Measurements from ENCODE around the gene CPLANE2.
"Not testable (repeated sequence)": the region's sequence is repeated elsewhere in the genome, so short reads cannot be mapped to it uniquely, and the experiment has no call there.

CPLANE2 gene

DNA sequence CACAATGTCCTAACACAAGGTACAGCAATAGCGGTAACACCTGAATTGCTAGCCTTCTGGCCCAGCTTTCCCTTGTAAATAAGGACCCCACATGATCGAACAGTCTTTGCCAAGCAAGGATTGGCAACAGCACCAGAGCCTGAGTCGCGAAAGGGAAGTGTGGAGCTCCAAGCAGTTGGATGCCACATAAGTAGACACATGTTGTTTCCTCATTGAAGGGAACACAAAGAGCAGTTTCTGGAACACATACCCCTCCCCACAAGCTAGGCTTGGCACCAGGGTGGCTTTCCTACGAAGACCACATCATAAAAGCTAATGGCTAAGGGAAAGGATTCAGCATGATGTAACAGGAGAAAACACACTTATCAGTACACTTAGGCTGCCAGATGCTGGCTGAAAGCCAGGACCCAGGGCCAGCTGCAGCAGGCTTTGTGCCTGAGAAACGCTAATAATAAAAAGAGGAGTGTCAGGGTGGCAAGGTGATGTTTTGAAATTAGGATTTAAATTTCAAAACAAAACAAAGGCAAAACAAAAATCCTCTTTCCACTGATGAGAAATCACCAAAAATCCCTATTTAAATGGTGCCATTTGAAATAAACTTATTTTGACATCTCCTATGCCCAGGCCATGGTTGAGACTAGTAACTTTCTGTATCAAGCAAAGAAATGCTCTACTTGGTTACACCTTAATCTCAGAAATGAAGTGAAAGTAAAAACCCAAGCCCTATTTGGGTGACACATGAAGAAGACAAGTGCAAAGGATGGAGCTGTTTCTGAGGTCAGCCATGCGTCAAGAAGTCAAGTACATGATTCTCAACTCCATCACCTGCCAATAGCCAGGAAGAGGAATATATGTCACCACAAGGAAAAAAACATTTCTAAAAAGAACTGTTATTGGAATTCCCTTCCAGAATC lies 11.9 kb upstream of the CPLANE2 start:
- DNase-seq = no peak

DNA sequence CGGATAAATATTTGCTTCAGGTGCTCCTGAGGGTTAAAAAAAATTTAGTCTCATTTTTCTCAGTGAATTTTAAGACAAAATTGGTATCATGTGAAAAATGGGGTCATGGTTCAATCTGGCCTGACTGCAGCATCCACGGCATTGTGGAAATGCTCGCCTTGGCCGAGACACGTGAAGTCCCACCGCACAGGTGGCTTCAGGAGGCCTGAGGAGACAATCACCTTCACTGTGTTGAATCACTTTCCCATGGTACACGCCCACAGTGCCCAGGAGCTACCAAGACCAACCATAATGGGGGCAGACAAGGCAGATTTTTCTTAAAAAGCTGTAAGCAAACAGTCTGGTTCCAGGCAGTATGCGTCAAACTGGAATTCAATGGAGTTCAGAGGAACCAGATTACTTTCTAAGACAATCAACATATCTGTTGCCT lies 11.0 kb upstream of the CPLANE2 start:
- no peak for DNase-seq

DNA sequence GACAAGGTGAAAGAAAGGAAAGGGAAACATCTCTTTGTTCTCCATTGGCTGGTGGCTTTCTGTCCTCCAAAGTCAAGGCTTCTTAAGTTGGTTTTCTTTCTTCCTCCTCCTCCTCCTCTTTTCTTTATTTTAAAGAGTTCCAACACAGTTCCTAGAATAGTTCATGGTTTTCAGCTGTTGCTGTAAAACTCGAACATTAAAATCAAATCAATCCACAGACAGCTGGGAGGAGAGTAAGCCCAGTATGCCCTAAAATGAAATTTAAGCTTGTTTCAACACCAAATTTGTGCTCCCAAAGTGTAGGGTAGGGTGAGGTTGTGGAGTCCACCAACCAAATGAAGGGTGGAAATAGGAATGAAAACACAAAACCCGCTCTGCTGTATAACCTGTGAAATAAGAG lies 10.5 kb upstream of the CPLANE2 start:
- no peak for DNase-seq

DNA sequence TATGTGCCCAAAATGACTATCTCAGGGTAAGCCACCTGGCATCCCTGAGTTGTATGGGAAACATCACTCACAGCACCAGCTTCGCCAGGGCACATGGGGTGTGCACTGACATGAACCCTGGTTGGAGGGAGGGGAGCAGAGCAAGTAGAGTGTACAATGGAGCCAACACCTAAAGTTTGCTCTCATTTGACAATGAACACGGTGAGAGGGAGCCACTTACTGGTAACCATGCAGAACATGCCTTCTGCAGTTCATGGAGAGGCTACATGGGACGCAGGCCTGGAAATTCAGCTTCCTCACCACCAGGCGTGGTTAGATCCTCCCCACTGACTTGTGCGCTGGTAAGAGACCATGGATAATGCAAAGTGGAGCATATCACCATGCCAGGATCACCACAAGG lies 10.0 kb upstream of the CPLANE2 start:
- no peak for DNase-seq

DNA sequence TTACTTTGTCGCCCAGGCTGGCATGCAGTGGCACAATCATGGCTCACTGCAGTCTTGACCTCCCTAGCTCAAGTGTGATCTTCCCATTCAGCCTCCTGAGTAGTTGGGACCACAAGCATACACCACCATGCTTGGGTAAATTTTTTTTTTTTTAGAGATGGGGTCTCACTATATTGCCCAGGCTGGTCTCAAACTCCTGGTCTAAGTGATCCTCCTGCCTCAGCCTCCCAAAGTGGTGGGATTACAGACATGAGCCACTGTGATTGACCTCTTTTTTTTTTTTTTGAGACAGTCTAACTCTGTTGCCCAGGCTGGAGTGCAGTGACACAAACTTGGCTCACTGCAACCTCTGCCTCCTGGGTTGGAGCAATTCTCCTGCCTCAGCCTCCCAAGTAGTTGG lies 9.3 kb upstream of the CPLANE2 start:
- not testable (repeated sequence) for DNase-seq

DNA sequence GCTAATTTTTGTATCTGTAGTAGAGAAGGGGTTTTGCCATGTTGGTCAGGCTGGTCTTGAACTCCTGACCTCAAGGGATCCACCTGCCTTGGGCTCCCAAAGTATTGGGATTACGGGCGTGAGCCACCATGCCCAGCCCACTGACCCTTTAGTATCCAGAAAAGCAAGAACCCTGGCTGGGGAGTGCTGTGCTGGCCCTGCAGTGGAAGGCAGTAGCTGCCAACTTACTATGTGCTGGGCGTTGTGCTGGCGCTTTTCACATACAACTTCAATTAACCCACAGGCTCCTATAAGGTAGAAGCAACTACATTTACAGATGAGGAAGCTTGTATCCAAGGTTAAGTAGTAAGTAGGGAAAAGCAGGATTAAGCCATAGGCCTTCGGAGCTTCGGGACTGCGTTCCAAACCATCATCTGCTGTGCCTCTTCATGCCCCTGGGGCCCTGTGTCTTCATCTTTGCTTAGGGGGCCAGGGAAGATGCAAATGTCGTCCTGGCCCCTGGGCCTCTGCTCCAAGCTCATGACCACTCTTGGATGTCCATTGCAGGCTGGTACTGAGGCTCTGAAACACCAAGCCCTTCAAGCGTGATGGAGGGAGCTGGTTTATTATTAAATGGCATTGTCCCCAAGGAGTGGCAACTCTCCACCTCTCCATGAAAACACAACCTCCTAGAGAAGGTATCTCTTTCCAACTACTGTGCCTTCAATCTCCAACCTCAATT lies 8.7 kb upstream of the CPLANE2 start:
- DNase-seq = no peak

DNA sequence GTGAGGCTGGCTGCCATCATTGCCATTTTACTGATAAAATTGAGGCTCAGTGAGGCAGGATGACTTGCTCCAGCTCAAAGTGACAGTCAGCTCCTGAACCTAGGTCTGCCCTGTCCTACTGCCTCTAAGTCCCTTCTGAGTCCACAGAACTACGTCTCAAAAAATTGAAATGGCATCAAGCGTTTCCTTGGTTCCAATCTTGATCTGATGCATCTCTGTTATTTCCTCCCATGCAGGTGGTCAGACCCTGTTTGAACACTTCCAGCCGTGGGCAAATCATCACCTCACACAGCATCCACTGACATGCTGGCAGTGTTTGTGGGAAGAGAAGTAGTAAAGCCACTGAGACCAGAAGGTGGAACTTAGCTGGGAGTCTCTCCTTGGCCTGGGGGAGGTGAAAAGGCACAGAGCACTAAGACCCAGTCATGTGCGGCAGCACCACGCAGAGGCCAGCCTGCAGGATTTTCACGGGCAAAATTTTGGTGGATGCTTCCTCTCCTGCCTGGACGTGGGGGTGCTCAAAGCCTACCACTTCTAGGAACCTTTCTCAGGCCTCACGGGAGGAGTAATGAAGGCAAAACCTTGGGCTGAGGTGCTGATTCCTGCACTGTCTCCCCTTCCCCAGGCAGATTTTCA lies 7.8 kb upstream of the CPLANE2 start:
- no peak for DNase-seq

DNA sequence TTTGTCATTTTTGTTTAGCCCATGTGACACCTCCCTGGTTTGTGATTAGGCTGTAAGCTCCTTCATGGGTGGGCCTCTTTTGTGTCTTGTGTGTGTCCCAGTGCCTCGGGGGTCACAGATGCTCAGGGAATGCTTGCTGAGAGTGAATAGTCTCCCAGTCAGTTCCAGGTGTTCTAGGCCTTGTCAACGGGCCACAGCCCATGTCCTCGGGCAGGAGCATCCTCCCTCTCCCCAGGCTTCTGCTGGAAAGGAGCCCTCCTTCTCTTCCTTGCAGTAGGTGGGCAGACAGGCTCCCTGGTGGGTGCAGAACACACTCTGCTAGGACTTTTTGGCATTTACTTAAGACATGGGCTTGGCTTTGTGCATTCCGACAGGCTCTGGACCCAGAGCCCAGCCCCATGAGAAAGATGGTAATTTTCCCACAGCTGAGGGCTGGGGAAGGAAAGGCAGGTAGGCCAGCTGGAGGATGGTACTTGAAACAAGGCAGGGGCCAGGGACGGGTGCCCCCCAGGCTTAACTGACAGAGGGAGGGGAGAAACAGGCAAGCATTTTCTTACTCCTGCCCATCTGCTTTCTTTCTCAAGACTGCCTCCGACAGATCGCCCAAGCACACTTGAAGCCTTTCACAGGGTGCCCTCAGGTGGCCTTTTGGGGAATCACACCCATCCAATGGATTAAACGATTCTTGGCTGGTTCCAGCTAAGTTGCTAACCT lies 7.1 kb upstream of the CPLANE2 start:
- DNase-seq = peak; percentile 84

DNA sequence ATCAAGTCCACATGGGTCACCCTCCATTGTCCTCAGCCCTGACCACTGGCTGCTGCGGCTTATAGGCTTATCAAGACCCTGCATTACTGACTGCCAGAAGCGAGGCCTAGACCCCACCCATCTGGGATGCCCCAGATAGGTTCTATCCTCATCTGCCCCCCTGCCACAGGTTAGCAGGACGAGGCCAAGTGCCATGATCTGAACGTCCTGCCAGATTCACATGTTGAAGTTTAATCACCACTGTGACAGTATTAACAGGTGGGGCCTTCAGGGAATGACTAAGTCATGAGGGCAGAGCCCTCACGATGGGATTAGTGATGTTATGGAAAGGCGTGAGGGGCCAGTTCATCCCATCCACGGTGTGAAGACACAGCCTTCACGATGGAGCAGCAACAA lies 6.2 kb upstream of the CPLANE2 start:
- no peak for DNase-seq

DNA sequence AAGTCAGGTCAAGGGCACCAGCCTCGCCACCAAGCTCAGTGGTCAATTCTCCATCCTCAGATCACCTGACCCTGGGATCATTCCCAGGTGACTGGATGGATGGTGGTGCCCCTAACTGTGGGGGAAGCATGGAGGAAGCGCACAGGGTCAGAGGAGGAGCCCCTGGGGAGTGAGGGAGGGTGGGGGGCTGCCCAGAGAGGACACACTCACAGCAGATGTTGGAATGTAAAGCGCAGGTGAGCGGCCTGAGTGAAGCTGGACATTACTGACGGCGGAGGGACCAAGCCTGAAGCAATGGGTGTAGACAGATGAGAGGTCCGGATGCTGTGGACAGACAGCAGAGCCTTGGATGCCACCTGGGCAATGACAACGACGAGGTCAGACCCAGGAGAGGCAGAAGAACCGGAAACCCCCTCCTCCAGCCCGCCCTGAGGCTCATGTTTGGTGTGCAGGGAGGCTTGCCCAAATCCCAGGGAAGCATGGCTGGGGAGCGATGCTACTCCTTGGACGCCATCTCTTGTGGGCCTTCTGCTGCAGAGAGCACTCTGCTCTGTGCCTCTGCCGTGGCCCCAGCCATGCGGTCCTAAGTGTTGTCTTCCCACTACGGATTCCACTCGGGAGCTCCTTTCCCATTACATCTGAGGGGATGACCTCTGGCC lies 5.7 kb upstream of the CPLANE2 start:
- DNase-seq = no peak

DNA sequence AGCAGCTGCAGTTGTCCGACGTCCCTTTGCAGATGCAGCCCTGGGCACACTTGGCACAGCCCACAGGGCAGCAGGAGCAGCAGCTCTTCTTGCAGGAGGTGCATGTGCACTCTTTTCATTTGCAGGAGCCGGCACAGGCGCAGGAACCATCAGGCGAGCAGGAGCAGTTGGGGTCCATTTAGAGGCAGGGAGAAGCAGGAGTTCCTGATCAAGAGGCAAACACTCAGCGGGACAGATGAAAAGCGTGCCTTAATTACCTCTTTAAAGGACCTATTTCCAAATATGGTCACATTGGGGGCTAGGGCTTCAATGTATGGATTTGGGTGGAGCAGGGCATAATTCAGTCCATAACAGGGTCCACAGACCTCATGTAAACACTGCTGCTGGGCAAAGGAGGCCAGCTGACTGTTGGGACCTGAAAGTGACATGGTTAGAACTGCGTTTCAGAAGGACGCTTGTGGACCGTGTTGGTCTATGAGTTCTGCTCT lies 4.3 kb upstream of the CPLANE2 start:
- DNase-seq = no peak

DNA sequence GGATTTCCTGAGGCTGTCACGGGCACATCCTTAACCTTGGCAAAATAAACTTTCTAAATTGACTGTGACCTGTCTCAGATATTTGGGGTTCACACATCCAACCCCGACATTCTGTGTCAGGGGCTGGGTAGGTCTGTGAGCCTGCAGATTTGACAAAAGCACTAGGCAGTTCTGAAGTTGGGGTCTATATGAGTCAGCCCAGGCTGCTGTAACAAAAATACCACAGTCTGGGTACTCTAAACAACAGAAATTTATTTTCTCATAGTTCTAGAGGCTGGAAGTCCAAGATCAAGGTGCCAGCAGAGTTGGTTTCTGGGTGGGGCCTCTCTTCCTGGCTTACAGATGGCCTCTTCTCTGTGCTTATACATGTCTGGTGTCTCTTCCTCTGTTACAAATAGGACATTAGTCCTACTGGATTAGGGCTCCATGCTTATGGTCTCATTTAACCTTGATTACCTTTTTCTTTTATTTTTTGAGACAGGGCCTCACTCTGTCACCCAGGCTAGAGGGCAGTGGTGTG lies 3.0 kb upstream of the CPLANE2 start:
- no peak for DNase-seq

DNA sequence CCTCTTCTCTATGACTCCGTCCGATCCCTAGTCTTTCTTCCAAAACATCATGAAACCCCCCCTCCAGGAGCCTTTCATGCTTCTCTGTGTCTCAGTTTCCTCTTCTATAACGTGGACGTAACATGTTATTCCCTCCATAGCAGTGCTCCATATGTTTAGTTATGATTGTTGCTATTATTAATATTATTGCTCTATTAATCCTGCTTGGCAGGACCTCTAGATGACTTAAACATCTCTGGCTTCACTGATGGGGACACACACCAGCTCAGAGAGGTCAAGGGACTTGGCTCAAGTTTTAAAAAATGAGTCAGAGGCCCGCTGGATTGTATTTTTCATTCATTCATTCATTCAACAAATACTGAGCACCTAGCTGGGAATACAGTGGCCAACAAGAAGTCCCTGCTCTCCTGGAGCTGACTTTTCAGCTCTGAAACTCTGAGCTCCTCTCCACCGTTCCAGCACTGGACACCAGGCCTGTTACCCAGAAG lies 404 bp upstream of the CPLANE2 start:
- no peak for DNase-seq

DNA sequence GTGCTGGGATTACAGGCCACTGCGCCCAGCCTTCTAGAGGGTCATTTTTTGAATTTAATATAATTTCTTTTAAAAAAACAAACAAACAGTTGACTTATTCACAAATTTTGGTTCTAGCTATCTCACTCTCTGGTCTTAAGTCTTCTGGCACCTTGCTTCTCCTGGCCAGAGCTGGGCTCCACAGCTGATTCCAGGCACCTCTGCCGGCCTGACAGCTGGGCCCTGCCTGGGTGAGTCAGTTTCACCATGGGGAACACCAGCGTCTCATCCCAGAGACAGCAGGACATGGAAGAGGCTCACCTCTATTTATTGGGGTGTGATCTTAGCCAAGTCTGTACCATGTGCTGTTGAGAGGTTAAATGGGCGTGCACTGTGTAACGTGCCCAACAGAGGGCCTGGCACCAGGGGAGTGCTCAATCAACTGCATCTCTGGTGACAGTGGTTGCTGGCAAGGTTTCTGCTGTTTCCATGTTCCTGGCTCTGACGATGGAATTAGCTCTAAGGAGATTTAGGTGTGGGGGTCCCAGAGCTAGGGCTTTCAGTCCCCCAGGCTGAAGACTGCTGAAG lies 956 bp downstream of the CPLANE2 start:
- peak; percentile 69 for DNase-seq

DNA sequence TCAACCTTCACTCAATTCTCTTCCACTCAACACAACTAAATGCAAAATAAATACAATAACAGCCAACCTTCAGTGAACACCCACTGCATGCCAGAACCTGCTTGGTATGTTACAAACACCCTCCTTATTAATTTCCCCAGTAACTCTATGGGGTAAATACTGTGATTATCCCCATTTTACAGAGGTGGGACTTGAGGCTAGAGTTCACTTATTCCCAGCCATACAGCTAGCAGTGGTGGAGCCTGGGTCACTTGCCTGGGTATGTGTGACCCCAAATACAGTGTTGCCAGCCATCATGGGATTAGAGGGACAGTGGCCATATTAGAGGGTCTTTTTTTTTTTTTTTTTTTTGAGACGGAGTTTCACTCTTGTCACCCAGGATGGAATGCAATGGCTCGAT lies 1.6 kb downstream of the CPLANE2 start:
- DNase-seq = no peak

DNA sequence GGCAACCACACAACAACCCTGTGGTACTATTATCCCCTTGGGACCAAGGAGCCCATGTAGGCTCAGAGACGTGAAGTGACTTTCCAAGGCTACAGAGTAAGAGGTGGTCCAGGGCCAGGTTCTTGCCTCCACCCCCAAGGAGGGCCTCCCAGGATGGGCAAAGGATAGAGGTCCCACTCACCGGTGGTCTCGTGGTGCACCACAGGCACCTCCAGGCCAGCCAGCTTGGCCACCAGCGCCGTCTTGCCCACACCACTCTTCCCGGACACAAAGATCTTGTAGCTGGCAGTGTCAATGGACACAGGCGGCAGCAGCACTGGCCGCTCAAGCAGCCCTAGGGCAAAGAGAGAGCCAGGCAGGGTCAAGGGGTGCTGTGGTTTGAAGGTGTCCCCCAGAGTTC lies 3.6 kb downstream of the CPLANE2 start:
- no peak for DNase-seq

DNA sequence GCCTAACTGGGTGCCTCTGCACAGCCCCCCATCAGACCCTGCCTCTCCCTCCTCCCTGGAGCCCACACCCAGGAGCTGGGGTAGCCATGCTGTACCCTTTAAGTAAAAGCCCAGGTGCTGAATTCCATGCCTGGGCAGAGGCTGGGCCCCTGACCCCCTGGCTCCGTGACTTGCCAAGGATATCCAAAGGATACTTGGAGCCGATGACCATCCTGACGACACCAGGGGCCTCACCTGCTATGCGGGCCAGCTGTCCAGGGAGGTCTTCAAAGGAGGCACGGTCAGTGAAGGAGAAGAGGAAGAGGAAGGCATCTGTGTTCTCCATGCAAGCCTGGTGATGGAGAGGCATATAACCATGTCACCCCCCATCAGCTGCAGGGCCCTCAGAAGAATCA lies 4.7 kb downstream of the CPLANE2 start:
- no peak for DNase-seq

DNA sequence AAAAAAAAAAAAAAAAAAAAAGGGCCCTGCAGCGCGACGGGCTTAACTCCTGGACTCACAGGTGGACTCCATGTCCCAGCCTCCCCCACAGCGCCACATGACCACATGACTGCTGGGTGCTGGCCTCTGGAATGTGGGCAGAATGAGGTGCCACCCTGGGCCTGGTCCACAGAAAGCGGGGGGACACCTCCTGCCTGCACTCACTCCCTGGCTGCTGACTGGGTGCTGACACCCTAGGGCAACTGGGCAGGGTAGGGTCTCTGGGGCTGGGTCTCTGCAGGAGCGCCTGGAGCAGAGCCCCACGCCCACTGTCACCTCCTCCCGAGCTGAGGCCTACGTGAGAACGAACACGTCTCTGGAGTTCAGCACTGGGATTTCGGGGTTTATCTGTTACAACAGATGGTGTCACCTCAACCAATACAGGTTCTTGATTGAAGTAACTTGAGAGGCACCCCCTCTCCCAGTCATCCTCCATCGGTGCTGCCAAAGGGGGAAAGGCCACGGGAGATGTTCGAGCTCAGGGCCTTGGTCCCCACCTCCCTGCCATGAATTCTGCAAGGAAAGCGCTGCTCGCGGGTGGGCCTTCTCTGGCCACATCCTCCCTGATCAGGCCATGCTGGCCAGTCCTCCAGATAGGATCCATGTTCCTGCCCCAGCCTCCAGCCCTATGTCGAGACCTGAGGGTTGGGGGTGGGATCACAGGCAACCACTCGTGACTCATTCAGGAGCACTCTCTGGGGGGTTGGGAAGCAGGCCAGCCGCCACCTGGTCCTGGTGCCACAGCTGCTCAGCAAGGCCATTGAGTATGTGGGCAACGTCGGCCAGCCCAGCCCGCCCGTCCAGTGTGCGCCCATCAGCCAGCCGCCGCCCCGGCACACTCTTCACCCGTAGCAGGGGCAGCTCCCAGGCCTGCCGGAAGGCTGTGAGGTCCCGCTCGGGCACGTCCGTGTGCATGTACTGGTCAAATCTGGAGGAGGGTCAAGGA lies 5.4 kb downstream of the CPLANE2 start:
- DNase-seq = no peak

DNA sequence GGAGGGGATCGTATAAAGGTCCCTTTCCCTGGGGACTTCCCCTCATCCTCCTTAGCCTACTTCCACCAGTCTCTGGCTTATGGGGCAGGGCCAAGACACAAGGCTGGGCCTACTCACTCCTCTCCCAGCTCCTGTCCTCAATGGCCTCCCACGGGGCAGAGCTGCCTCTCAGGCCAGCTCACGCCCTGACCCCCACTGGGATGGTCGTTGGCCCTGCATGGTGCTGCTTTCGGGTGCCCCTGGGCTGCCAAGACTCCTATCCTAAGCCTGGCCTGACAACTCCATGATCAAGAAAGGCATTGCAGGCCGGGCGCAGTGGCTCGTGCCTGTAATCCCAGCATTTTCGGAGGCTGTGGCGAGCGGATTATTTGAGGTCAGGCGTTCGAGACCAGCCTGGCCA lies 6.2 kb downstream of the CPLANE2 start:
- no peak for DNase-seq

DNA sequence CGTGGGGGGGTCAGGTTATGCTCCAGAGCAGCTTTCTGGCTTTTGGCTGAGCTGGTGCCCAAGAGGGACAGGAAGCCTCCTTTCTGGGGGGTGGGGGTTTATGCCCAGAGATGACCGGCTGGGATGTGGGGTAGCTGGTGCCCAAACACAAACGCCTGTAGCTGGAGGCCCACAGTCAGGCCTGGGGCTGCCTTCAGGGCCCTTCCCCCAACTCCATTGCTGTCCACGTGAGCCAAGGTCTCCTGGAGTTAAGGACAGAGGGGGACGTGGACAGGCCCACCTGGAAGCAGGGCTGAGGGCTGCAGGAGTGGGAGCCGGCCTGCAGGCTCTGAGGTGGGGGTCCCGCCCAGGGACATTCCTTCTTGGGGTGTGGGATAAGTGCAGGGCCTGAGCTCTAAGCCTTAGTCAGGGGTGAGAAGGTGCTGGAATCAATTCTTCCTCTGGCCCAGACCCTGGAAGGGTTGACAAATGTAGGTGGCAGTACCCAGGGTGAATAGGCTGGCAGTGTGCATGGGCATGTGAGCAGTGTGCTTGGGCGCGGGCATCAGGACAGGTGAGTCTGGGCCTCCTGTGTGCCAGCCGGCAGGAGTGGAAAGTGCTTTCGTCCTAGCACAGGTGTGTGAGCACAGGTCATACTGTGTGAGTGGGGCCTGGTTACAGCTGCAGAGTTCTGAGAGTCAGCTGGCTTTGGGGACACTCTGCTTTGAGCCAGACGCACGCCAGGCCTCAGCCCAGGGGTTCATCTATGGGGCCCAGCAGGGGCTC lies 6.8 kb downstream of the CPLANE2 start:
- DNase-seq = no peak
